H1 (cell line): ENCODE results near the gene UBE2Q2. TPM values are rescaled to one million over a fixed set of nuclear protein-coding genes. Genes with fewer than 3 reads are reported as not detected.

Source experiments
- CTCF ChIA-PET: fragments of 300-600 bp; sonication (Branson Sonifier 250); formaldehyde crosslinking; loops from one replicate; lab custom pipeline; 2021; ENCODE audit not compliant: partially characterized antibody; lab: Charles Lee
- POLR2A ChIA-PET: fragments of 300-600 bp; sonication (Branson Sonifier 250); formaldehyde crosslinking; loops from one replicate; lab custom pipeline; 2021; ENCODE audit warnings: inconsistent platforms; ENCODE audit not compliant: partially characterized antibody; lab: Charles Lee
- DNase-seq, 2 experiments: peaks; one replicate each; pipeline versions ENCODE4 v3.0.0 to v3.0.0-alpha.2; 2010 to 2022; ENCODE audit warnings: low spot score in 2 of 2, low read depth in 1 of 2, mixed read lengths in 1 of 2
- FAIRE-seq: peaks from 2 replicates; lab custom pipeline; 2011; peaks lifted over from hg19 to GRCh38; lab: Jason Lieb, UNC
- H2AFZ ChIP-seq: 2 replicates; pipeline ENCODE4 v1.8.1; 2012; ENCODE audit warnings: low read length, inconsistent platforms
- H2AK5ac ChIP-seq: 2 replicates; pipeline ENCODE4 v1.6.1; 2013; ENCODE audit warnings: low read depth, low read length
- H2BK120ac ChIP-seq: replicated peaks from 2 replicates; pipeline ENCODE3; 2013; ENCODE audit warnings: low read depth, low read length, inconsistent platforms
- H2BK12ac ChIP-seq: 2 replicates; pipeline ENCODE4 v1.6.1; 2013; ENCODE audit warnings: low read depth, low read length
- H2BK15ac ChIP-seq: 2 replicates; pipeline ENCODE4 v1.6.1; 2013; ENCODE audit warnings: low read length
- H2BK20ac ChIP-seq: 2 replicates; pipeline ENCODE4 v1.6.1; 2013; ENCODE audit warnings: low read length
- H2BK5ac ChIP-seq: 2 replicates; pipeline ENCODE4 v1.6.1; 2013; ENCODE audit warnings: low read depth, low read length
- H3K14ac ChIP-seq: 2 replicates; pipeline ENCODE4 v1.6.1; 2013; ENCODE audit warnings: inconsistent platforms; ENCODE audit not compliant: insufficient read length
- H3K18ac ChIP-seq: 2 replicates; pipeline ENCODE4 v1.6.1; 2013; ENCODE audit warnings: low read length; ENCODE audit errors: extremely low read depth
- H3K23ac ChIP-seq: 2 replicates; pipeline ENCODE4 v1.6.1; 2013; ENCODE audit warnings: inconsistent platforms; ENCODE audit not compliant: insufficient read length
- H3K23me2 ChIP-seq: 2 replicates; pipeline ENCODE4 v1.6.1; 2013; ENCODE audit warnings: low read depth, low read length
- H3K27ac ChIP-seq: 2 replicates; pipeline ENCODE4 v1.6.1; 2011; ENCODE audit warnings: low read depth, low read length, inconsistent platforms
- H3K27me3 ChIP-seq, 4 experiments: replicated peaks in 1 of 4; 1 replicate in 1 of 4; 2 replicates in 3 of 4; pipeline versions ENCODE4 v1.6.1 to v1.8.1; 2011 to 2013; ENCODE audit warnings: low read length in 3 of 4, mild to moderate bottlenecking in 3 of 4, inconsistent platforms in 2 of 4, mixed read lengths in 2 of 4, moderate library complexity in 1 of 4; ENCODE audit not compliant: control insufficient read depth in 3 of 4, insufficient read depth in 3 of 4; ENCODE audit errors: extremely low read depth in 1 of 4
- H3K36me3 ChIP-seq, 4 experiments: 2 replicates each; pipeline versions ENCODE4 v1.6.1 to v1.8.1; 2011 to 2013; ENCODE audit warnings: mild to moderate bottlenecking in 4 of 4, low read length in 3 of 4, moderate library complexity in 2 of 4, control low read depth in 1 of 4, inconsistent platforms in 1 of 4; ENCODE audit not compliant: insufficient read depth in 4 of 4, control insufficient read depth in 2 of 4
- H3K4ac ChIP-seq: replicated peaks from 2 replicates; pipeline ENCODE3; 2013; ENCODE audit warnings: low read length, low read depth, mixed read lengths, inconsistent platforms; ENCODE audit not compliant: insufficient read length
- H3K4me1 ChIP-seq, 4 experiments: replicated peaks in 1 of 4; 1 replicate in 1 of 4; 2 replicates in 3 of 4; pipeline versions ENCODE4 v1.6.1 to v1.8.1; 2011 to 2013; ENCODE audit warnings: low read length in 3 of 4, inconsistent platforms in 2 of 4, mixed read lengths in 1 of 4; ENCODE audit not compliant: insufficient read depth in 4 of 4, control insufficient read depth in 3 of 4
- H3K4me2 ChIP-seq, 2 experiments: 2 replicates each; pipeline versions ENCODE4 v1.6.1 to v1.8.1; 2011 to 2013; ENCODE audit warnings: low read depth in 2 of 2, low read length in 2 of 2, control low read depth in 1 of 2, inconsistent platforms in 1 of 2, mild to moderate bottlenecking in 1 of 2; ENCODE audit not compliant: insufficient read depth in 1 of 2
- H3K4me3 ChIP-seq, 4 experiments: fragments of 200-600, 300-600 bp in 1 of 4; sonication (generic), shearing (Covaris generic), sonication (Bioruptor Twin) in 1 of 4; 2 replicates each; pipeline versions ENCODE4 v1.5.1 to v1.8.1; 2011 to 2016; ENCODE audit warnings: low read length in 4 of 4, low read depth in 3 of 4, control low read depth in 2 of 4, inconsistent platforms in 2 of 4, mild to moderate bottlenecking in 2 of 4, mixed read lengths in 1 of 4, moderate library complexity in 1 of 4; ENCODE audit not compliant: insufficient read depth in 2 of 4; ENCODE audit errors: extremely low read depth in 1 of 4
- H3K56ac ChIP-seq: replicated peaks from 2 replicates; pipeline ENCODE3; 2013; ENCODE audit warnings: low read depth, mild to moderate bottlenecking, mixed read lengths, low read length, inconsistent platforms; ENCODE audit not compliant: insufficient read length
- H3K79me1 ChIP-seq: 2 replicates; pipeline ENCODE4 v1.6.1; 2013; ENCODE audit warnings: low read depth, low read length, control low read depth
- H3K79me2 ChIP-seq, 2 experiments: 2 replicates each; pipeline versions ENCODE4 v1.6.1 to v1.8.1; 2012 to 2013; ENCODE audit warnings: low read length in 2 of 2, mild to moderate bottlenecking in 2 of 2, inconsistent platforms in 1 of 2; ENCODE audit not compliant: insufficient read depth in 2 of 2, control insufficient read depth in 1 of 2
- H3K9ac ChIP-seq, 4 experiments: replicated peaks in 1 of 4; 1 replicate in 1 of 4; 2 replicates in 3 of 4; pipeline versions ENCODE4 v1.6.1 to v1.8.1; 2011 to 2013; ENCODE audit warnings: low read depth in 3 of 4, low read length in 3 of 4, control low read depth in 2 of 4, mild to moderate bottlenecking in 2 of 4, moderate library complexity in 2 of 4, inconsistent platforms in 1 of 4; ENCODE audit errors: extremely low read depth in 1 of 4
- H3K9me3 ChIP-seq, 2 experiments: 2 replicates each; pipeline versions ENCODE4 v1.6.1 to v1.8.1; 2012 to 2013; ENCODE audit warnings: mild to moderate bottlenecking in 2 of 2, moderate library complexity in 2 of 2, control low read depth in 1 of 2, inconsistent platforms in 1 of 2, low read depth in 1 of 2, low read length in 1 of 2, mixed read lengths in 1 of 2; ENCODE audit not compliant: insufficient read depth in 2 of 2
- H4K20me1 ChIP-seq, 2 experiments: replicated peaks in 1 of 2; 2 replicates each; pipeline versions ENCODE3 to v1.8.1; 2011 to 2013; ENCODE audit warnings: inconsistent platforms in 2 of 2, low read length in 2 of 2, mild to moderate bottlenecking in 1 of 2; ENCODE audit not compliant: insufficient read depth in 2 of 2, control insufficient read depth in 1 of 2
- H4K5ac ChIP-seq: 2 replicates; pipeline ENCODE4 v1.6.1; 2013; ENCODE audit warnings: low read length, low read depth, mixed read lengths, inconsistent platforms; ENCODE audit not compliant: insufficient read length
- H4K8ac ChIP-seq: 2 replicates; pipeline ENCODE4 v1.8.0; 2013; ENCODE audit warnings: mild to moderate bottlenecking, moderate library complexity, low read length, inconsistent platforms; ENCODE audit not compliant: insufficient read depth; ENCODE audit errors: extremely low read depth
- H4K91ac ChIP-seq: replicated peaks from 2 replicates; pipeline ENCODE3; 2013; ENCODE audit warnings: low read length, mixed read lengths, inconsistent platforms; ENCODE audit not compliant: insufficient read length
- ASH2L ChIP-seq: fragments of 200-600, 300-600 bp; sonication (generic); IDR thresholded peaks from one replicate; pipeline ENCODE4 v1.7.1; 2017; ENCODE audit warnings: low read length
- CTBP2 ChIP-seq: IDR thresholded peaks from 2 replicates; pipeline ENCODE4 v1.7.0; 2011; ENCODE audit warnings: borderline replicate concordance, mild to moderate bottlenecking, moderate library complexity, mixed read lengths, low read length; ENCODE audit not compliant: insufficient read depth, insufficient read length
- EP300 ChIP-seq, 2 experiments: IDR thresholded peaks; 1 replicate in 1 of 2; 2 replicates in 1 of 2; pipeline ENCODE4 v1.6.1; 2011 to 2012; ENCODE audit warnings: low read depth in 2 of 2, low read length in 2 of 2, mild to moderate bottlenecking in 2 of 2, borderline replicate concordance in 1 of 2, inconsistent platforms in 1 of 2, moderate library complexity in 1 of 2
- JUN ChIP-seq: IDR thresholded peaks from 2 replicates; pipeline ENCODE4 v1.6.1; 2011; ENCODE audit warnings: low read depth, mild to moderate bottlenecking, improper control_type of control experiment, low read length
- SIN3A ChIP-seq, 2 experiments: IDR thresholded peaks in 1 of 2; conservative IDR thresholded peaks in 1 of 2; 2 replicates each; pipeline ENCODE4 v1.6.1; 2011 to 2012; ENCODE audit warnings: low read length in 2 of 2, improper control_type of control experiment in 1 of 2, low read depth in 1 of 2, mild to moderate bottlenecking in 1 of 2
- TAF7 ChIP-seq: optimal IDR thresholded peaks from 2 replicates; pipeline ENCODE3; 2011; ENCODE audit warnings: low read depth, mild to moderate bottlenecking, inconsistent platforms, low read length, moderate library complexity, borderline replicate concordance
- TCF12 ChIP-seq: IDR thresholded peaks from 2 replicates; pipeline ENCODE4 v1.6.1; 2011; ENCODE audit warnings: low read depth, mild to moderate bottlenecking, low read length
- TEAD4 ChIP-seq: IDR thresholded peaks from 2 replicates; pipeline ENCODE4 v1.6.1; 2012; ENCODE audit warnings: low read depth, low read length, inconsistent platforms, mixed read lengths
- ZNF274 ChIP-seq: IDR thresholded peaks from 2 replicates; pipeline ENCODE4 v1.7.0; 2012; ENCODE audit warnings: low read length, borderline replicate concordance; ENCODE audit errors: extremely low read depth
- WGBS, 2 experiments: shearing (Covaris generic) in 1 of 2; methylation state at CpG; one replicate each; pipeline versions ENCODE4 v1.1.6 to v1.1.7; 2013 to 2015; ENCODE audit warnings: low lambda C conversion rate in 2 of 2, mixed read lengths in 2 of 2, inconsistent platforms in 1 of 2, low coverage in 1 of 2, missing lambda C conversion rate in 1 of 2; ENCODE audit not compliant: insufficient replicate concordance in 2 of 2, insufficient coverage in 1 of 2, insufficient read length in 1 of 2; ENCODE audit errors: extremely low coverage in 1 of 2, missing lambda C conversion rate in 1 of 2; 5-methylcytosine and 5-hydroxymethylcytosine counted together
- polyA plus RNA-seq, 7 experiments: library from polyadenylated mRNA; depleted of rRNA in 3 of 7; stranded (reverse) in 5 of 7; unstranded in 2 of 7; fragments of >200 nt in 5 of 7; fragments of 200-250 nt in 2 of 7; gene quantifications; 1 replicate in 5 of 7; 2 replicates in 1 of 7; 4 replicates in 1 of 7; pipeline versions ENCODE4 v1.2.1 to v1.2.3, GENCODE V29; 2011 to 2013; ENCODE audit warnings: missing spikeins in 2 of 7, mixed read lengths in 2 of 7
- total RNA-seq: library from RNA; stranded (reverse); fragmentation: NEBNext Ultra II Directional; extraction: Animal tissue kit (Norgen Biotek cat#: 25700); gene quantifications from 2 replicates; pipeline ENCODE4 v1.2.1, GENCODE V29; 2021

UBE2Q2 gene
- total and polyA plus RNA-seq, 2 of the 8 experiments (the other 6 are each of a cell fraction or from before 2014, with no cell fraction given), result 10.1 to 22.7 TPM

DNA sequence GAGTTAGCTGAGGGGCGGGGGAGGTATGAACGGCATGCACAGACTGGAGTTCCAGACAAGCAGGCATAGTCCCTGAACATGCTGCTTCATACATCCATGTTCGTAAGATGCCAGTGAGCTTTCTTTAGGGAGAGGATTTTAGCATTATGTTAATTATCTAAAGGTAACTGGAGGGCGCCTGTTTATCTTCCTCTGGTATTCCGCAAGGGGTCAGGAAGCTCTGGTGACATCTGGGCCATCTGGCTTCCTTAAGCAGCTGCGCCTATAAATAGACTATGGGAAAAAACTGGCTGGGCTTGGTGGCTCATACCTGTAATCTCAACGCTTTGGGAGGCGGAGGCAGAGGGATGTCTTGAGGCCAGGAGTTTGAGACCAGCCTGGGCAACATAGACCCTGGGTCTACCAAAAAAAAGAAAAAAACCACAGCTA is 58.9 kb downstream of the UBE2Q2 start:
- Histone ChIP-seq H3K27me3 (no peaks in the 10 kb centered on the region), H2BK120ac (no peak overlapping the region), H3K14ac (no peak overlapping the region), H3K27ac (0 out of 2 replicates have a peak overlapping the region, but pooled peaks have one; percentile 43), H2AK5ac (no peak overlapping the region; the same call in 1 of the 2 replicates), H3K4me1 (peaks cover 8 to 22% (median 13%) of the 10 kb centered on the region in 4 experiments; a peak in 5 of 7 replicates), H2BK15ac (no peak overlapping the region)
- WGBS, 2 experiments, result 40% methylated on average over 8 of the region's 8 CpGs; no CpG with 5 or more reads in 1 of the 2 experiments
- POLR2A ChIA-PET, result interaction anchor here (0.9 to 3.5 kb wide), 11 partner anchors 11 to 92 kb away, joined by 3 to 43 read pairs (median 5); partner anchors contain the start of gene UBE2Q2
- peak; percentile 39 for FAIRE-seq
- no peak for TF ChIP-seq CTBP2
- no peak for TF ChIP-seq EP300 (IDR thresholded peaks at IDR 0.05; ENCODE audit: borderline replicate concordance in 1 of 2, low read depth in 2 of 2, low read length in 2 of 2)
- peak; percentile 90 for TF ChIP-seq TCF12
- TF ChIP-seq SIN3A (conservative IDR thresholded peaks at IDR 0.05 in 1 of 2, IDR thresholded peaks at IDR 0.05 in 1 of 2; ENCODE audit: low read depth in 1 of 2, low read length in 2 of 2), result peak in 1 of 2 experiments; percentile 48; a peak in 1 of 4 replicates
- TF ChIP-seq TAF7, result no peak
- no peak for TF ChIP-seq ZNF274
- TF ChIP-seq TEAD4, result 0 out of 2 replicates have a peak, but pooled peaks have one; percentile 2
- TF ChIP-seq JUN, result no peak
- peak; percentile 53 for TF ChIP-seq ASH2L
- TF ChIP-seq, all 59 proteins: peak for 4
- Histone ChIP-seq H4K20me1 (peaks cover 0 to 5% of the 10 kb centered on the region in 2 experiments), H3K36me3 (peaks cover 6 to 23% (median 8%) of the 10 kb centered on the region in 4 experiments; a peak in 7 of 8 replicates), H3K23ac (no peak overlapping the region), H3K4me3 (peak overlapping the region in 1 of 4 experiments; percentile 90; a peak in 1 of 8 replicates), H2BK12ac (no peak overlapping the region), H2BK5ac (peak overlapping the region; percentile 37; the same call in 1 of the 2 replicates), H3K18ac (peak overlapping the region; percentile 12; the same call in 1 of the 2 replicates), H4K91ac (no peak overlapping the region), H3K23me2 (peaks cover 5% of the 10 kb centered on the region; the same call in 1 of the 2 replicates), H4K5ac (no peak overlapping the region), H3K79me2 (peaks cover 0 to 28% of the 10 kb centered on the region in 2 experiments; a peak in 3 of 4 replicates), H4K8ac (no peak overlapping the region), H3K56ac (no peak overlapping the region), H3K4me2 (peak overlapping the region; percentile 63 to 77), H2AFZ (no peak overlapping the region), H3K9ac (no peak overlapping the region), H3K9me3 (no peaks in the 10 kb centered on the region), H3K79me1 (peaks cover 6% of the 10 kb centered on the region), H3K4ac (no peak overlapping the region), H2BK20ac (no peak overlapping the region)
- CTCF ChIA-PET, result interaction anchor here (0.6 to 2.2 kb wide), 5 partner anchors 8 to 246 kb away, joined by 3 to 11 read pairs (median 4); no protein-coding TSS in a partner anchor
- no peak for DNase-seq
